Measurements from ENCODE around the gene TBC1D1. TPM values are rescaled to one million over a fixed set of nuclear protein-coding genes. Genes with fewer than 3 reads are reported as not detected.

Gene TBC1D1
- total RNA-seq, 1 donor from 2014 or later, result 58.5 TPM

GRCh38 chr4:38152721-38153386 is 262.0 kb downstream of the TBC1D1 start:
- no peak overlapping the region for H3K27ac Mint-ChIP-seq
- intact Hi-C loops (cut with micrococcal nuclease), result no loop called here

GRCh38 chr4:38153387-38153760 is 262.5 kb downstream of the TBC1D1 start:
- Mint-ChIP-seq H3K27me3 (ENCODE audit: low read depth) (peaks cover 19% of the 10 kb centered on the region), H3K4me1 (ENCODE audit: low read depth) (peaks cover 3% of the 10 kb centered on the region), H3K36me3 (ENCODE audit: low read depth) (no peaks in the 10 kb centered on the region), H3K27ac (no peak overlapping the region), H3K9me3 (no peaks in the 10 kb centered on the region), H3K4me3 (ENCODE audit: low read depth) (no peak overlapping the region)
- intact Hi-C loops (cut with micrococcal nuclease), result no loop called here
- DNase-seq (ENCODE audit: low spot score), result no peak

More at GRCh38 chr4:38152721-38153386, 262.0 kb downstream of the TBC1D1 start:
- Mint-ChIP-seq H3K36me3 (ENCODE audit: low read depth) (no peaks in the 10 kb centered on the region), H3K4me1 (ENCODE audit: low read depth) (peaks cover 1% of the 10 kb centered on the region), H3K4me3 (ENCODE audit: low read depth) (no peak overlapping the region), H3K9me3 (no peaks in the 10 kb centered on the region), H3K27me3 (ENCODE audit: low read depth) (peaks cover 18% of the 10 kb centered on the region)
- DNase-seq (ENCODE audit: low spot score), result no peak

- Mint-ChIP-seq H3K36me3 (ENCODE audit: low read depth) (no peaks in the 10 kb centered on the region), H3K4me1 (ENCODE audit: low read depth) (peaks cover 6% of the 10 kb centered on the region), H3K4me3 (ENCODE audit: low read depth) (no peak overlapping the region), H3K27ac (no peak overlapping the region), H3K27me3 (ENCODE audit: low read depth) (peaks cover 23% of the 10 kb centered on the region), H3K9me3 (no peaks in the 10 kb centered on the region)
- no peak for DNase-seq (ENCODE audit: low spot score)
- intact Hi-C loops (cut with micrococcal nuclease), result no loop called here
Observed at GRCh38 chr4:38154252-38154651, 263.4 kb downstream of the TBC1D1 start.

GRCh38 chr4:38154681-38155588 is 264.1 kb downstream of the TBC1D1 start:
- Mint-ChIP-seq H3K27ac (no peak overlapping the region), H3K36me3 (ENCODE audit: low read depth) (no peaks in the 10 kb centered on the region), H3K4me1 (ENCODE audit: low read depth) (peaks cover 6% of the 10 kb centered on the region), H3K9me3 (no peaks in the 10 kb centered on the region), H3K4me3 (ENCODE audit: low read depth) (no peak overlapping the region), H3K27me3 (ENCODE audit: low read depth) (peaks cover 23% of the 10 kb centered on the region)
- intact Hi-C loops (cut with micrococcal nuclease), result no loop called here
- DNase-seq (ENCODE audit: low spot score), result no peak

GRCh38 chr4:38155589-38156294 is 264.9 kb downstream of the TBC1D1 start:
- H3K27ac Mint-ChIP-seq, result no peak overlapping the region
- intact Hi-C loops (cut with micrococcal nuclease), result no loop called here
- H3K4me1 Mint-ChIP-seq (ENCODE audit: low read depth), result peaks cover 11% of the 10 kb centered on the region
- H3K9me3 Mint-ChIP-seq, result no peaks in the 10 kb centered on the region
- no peak for DNase-seq (ENCODE audit: low spot score)
- no peak overlapping the region for H3K4me3 Mint-ChIP-seq (ENCODE audit: low read depth)
- no peaks in the 10 kb centered on the region for H3K36me3 Mint-ChIP-seq (ENCODE audit: low read depth)
- peaks cover 23% of the 10 kb centered on the region for H3K27me3 Mint-ChIP-seq (ENCODE audit: low read depth)

- H3K9me3 Mint-ChIP-seq, result no peaks in the 10 kb centered on the region
- intact Hi-C loops (cut with micrococcal nuclease), result no loop called here
- H3K27ac Mint-ChIP-seq, result no peak overlapping the region
- DNase-seq (ENCODE audit: low spot score), result no peak
- no peaks in the 10 kb centered on the region for H3K36me3 Mint-ChIP-seq (ENCODE audit: low read depth)
- H3K27me3 Mint-ChIP-seq (ENCODE audit: low read depth), result peaks cover 20% of the 10 kb centered on the region
- peaks cover 22% of the 10 kb centered on the region for H3K4me1 Mint-ChIP-seq (ENCODE audit: low read depth)
- H3K4me3 Mint-ChIP-seq (ENCODE audit: low read depth), result no peak overlapping the region
Observed at GRCh38 chr4:38157592-38157991, 266.7 kb downstream of the TBC1D1 start.

- Mint-ChIP-seq H3K4me3 (ENCODE audit: low read depth) (no peak overlapping the region), H3K36me3 (ENCODE audit: low read depth) (peaks cover 3% of the 10 kb centered on the region), H3K27me3 (ENCODE audit: low read depth) (peaks cover 15% of the 10 kb centered on the region)
Observed at GRCh38 chr4:38160487-38161207, 269.8 kb downstream of the TBC1D1 start.

GRCh38 chr4:38161208-38162113 is 270.6 kb downstream of the TBC1D1 start:
- Mint-ChIP-seq H3K27ac (peak overlapping the region; percentile 58), H3K4me3 (ENCODE audit: low read depth) (no peak overlapping the region)

More at GRCh38 chr4:38160487-38161207, 269.8 kb downstream of the TBC1D1 start:
- DNase-seq (ENCODE audit: low spot score), result peak; percentile 48
- Mint-ChIP-seq H3K4me1 (ENCODE audit: low read depth) (peaks cover 29% of the 10 kb centered on the region), H3K27ac (peak overlapping the region; percentile 58), H3K9me3 (peaks cover 15% of the 10 kb centered on the region)
- intact Hi-C loops (cut with micrococcal nuclease), result loop anchor here (1.0 to 10.0 kb wide), 2 partner anchors 28 to 364 kb away; no protein-coding TSS in a partner anchor

GRCh38 chr4:38162240-38162784 is 271.4 kb downstream of the TBC1D1 start:
- H3K36me3 Mint-ChIP-seq (ENCODE audit: low read depth), result peaks cover 3% of the 10 kb centered on the region
- H3K27me3 Mint-ChIP-seq (ENCODE audit: low read depth), result peaks cover 15% of the 10 kb centered on the region
- H3K4me1 Mint-ChIP-seq (ENCODE audit: low read depth), result peaks cover 38% of the 10 kb centered on the region
- no peak overlapping the region for H3K4me3 Mint-ChIP-seq (ENCODE audit: low read depth)
- no peak overlapping the region for H3K27ac Mint-ChIP-seq
- peaks cover 16% of the 10 kb centered on the region for H3K9me3 Mint-ChIP-seq
- no peak for DNase-seq (ENCODE audit: low spot score)
- intact Hi-C loops (cut with micrococcal nuclease), result loop anchor here (10.0 kb wide), 1 partner anchor 362 kb away; no protein-coding TSS in a partner anchor

More at GRCh38 chr4:38161208-38162113, 270.6 kb downstream of the TBC1D1 start:
- no peak for DNase-seq (ENCODE audit: low spot score)
- H3K4me1 Mint-ChIP-seq (ENCODE audit: low read depth), result peaks cover 33% of the 10 kb centered on the region
- H3K27me3 Mint-ChIP-seq (ENCODE audit: low read depth), result peaks cover 11% of the 10 kb centered on the region
- peaks cover 16% of the 10 kb centered on the region for H3K9me3 Mint-ChIP-seq
- peaks cover 3% of the 10 kb centered on the region for H3K36me3 Mint-ChIP-seq (ENCODE audit: low read depth)
- intact Hi-C loops (cut with micrococcal nuclease), result loop anchor here (1.0 to 10.0 kb wide), 2 partner anchors 29 to 363 kb away; no protein-coding TSS in a partner anchor

- peaks cover 14% of the 10 kb centered on the region for H3K27me3 Mint-ChIP-seq (ENCODE audit: low read depth)
- no peak for DNase-seq (ENCODE audit: low spot score)
- H3K4me3 Mint-ChIP-seq (ENCODE audit: low read depth), result no peak overlapping the region
- H3K9me3 Mint-ChIP-seq, result peaks cover 16% of the 10 kb centered on the region
- intact Hi-C loops (cut with micrococcal nuclease), result loop anchor here (10.0 kb wide), 1 partner anchor 361 kb away; no protein-coding TSS in a partner anchor
- peaks cover 3% of the 10 kb centered on the region for H3K36me3 Mint-ChIP-seq (ENCODE audit: low read depth)
- peak overlapping the region; percentile 56 for H3K27ac Mint-ChIP-seq
- peaks cover 37% of the 10 kb centered on the region for H3K4me1 Mint-ChIP-seq (ENCODE audit: low read depth)
Observed at GRCh38 chr4:38163216-38164006, 272.5 kb downstream of the TBC1D1 start.
